HG02981 (cell line): ENCODE measurements around the gene PPFIBP2.
A peak's percentile ranks its signal among the peaks of the same experiment; 100 is the strongest.

Source experiments
- ATAC-seq: cut with Tn5 transposase; IDR thresholded peaks from one replicate; pipeline ENCODE4 v1.9.1; 2021; ENCODE audit warnings: mild to moderate bottlenecking, moderate library complexity; ENCODE audit not compliant: unreplicated experiment

PPFIBP2 gene

DNA sequence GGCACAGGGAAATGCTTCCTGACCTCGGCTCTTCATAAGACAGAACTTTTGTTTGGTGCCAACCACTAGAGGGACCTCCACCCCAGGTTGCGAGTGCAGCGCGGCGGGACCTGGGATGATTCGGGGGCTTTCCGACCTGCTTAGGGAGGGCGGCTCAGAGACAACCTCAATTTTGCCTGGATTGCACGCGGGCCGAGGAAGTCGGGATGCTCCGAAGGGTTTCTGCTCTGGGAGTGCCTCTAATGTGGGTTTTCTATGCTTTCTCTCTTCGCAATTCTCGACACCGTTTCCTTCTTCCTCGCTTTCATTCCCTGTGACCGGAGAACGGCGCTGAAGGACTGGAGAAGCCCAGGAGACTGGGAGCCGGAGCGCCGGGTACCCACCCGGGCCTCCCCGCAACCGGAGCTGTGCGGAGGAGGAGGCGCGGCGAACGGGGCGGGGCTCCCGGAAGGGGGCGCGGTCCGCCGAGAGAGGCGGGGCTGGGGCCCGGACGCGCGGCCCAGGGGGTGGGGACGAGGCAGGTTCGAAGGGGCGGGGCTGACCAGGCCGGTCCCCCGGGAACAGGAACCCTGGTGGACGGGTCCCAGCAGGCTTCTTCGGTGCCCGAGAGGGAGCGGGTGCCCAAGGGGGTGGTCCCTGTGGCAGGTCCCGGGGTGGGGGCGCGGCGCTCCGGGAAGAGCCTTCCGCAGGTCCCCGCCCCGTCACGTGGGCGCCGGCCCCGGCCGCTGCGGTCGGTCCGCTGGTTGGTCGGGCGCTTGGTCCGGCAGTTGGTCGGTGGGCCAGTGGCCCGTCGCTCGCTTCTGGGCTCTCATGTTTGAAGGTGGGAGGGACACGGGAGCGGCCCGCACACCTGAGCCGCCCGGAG, at the start of gene PPFIBP2:
Gene PPFIBP2, plus strand, starts transcription at position 766 of the 865 bp plus-strand sequence. CDS start 35,477 bp downstream, outside the sequence.
- peak; percentile 67 for ATAC-seq

- ATAC-seq, result peak; percentile 77
Observed at GRCh38 chr11:7467652-7468051, 46.1 kb upstream of the PPFIBP2 start.

DNA sequence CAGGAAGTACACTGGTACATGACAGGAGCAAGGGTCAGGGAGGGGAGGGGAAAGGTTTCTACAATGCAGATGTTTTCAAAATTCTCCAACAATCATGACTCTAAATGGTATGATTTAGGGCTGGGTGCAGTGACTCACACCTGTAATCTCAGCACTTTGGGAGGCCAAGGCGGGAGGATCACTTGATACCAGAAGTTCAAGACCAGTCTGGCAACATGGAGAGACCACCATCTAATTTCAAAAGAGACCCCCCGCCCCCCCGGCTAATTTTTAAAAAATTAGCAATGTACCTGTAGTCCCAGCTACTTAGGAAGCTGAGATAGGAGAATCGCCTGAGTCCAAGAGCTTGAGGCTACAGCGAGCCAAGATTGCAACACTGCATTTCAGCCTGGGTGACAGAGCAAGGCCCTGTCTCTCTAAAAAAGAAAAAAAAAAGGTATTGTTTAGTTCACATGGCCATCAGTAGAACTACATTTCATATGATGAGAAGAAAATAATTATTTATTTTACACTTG, 44.4 kb upstream of the PPFIBP2 start:
- no peak for ATAC-seq

DNA sequence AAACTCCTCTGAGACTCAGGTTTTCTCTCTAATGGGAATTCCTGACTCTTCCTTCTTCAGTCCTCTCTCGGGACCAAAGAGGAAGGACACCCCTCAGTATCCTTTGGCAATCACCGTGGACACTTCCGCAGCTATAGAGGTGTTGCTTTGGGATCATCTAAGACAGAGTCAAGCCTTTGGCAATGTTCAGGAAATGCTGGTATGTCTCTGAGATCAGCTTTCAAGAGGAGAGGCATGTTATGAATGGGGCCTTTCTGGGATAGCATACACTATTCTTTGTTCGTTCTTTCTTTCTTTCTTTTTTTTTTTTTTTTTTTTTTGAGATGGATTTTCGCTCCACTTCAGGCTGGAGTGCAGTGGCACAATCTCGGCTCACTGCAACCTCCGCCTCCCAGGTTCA, 42.7 kb upstream of the PPFIBP2 start:
- ATAC-seq, result no peak

DNA sequence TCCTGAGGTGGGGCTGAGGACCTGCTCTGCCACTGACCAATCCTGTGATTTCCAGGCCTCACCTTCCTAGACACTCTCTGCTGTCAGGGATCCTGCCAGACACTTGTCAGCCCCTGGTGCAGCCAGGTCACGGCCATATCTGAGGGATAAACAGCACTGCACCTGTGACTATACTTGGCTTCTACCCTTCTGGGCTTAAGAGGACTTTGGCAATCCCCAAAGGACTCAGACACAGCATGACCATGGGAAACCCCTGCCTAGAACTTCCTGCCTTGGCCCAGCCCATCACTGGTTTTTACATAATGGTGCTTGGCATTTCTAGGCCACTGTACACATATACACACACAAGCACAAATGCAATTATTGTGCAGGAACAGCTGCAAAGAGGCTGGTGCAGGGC, 40.1 kb upstream of the PPFIBP2 start:
- peak; percentile 86 for ATAC-seq

DNA sequence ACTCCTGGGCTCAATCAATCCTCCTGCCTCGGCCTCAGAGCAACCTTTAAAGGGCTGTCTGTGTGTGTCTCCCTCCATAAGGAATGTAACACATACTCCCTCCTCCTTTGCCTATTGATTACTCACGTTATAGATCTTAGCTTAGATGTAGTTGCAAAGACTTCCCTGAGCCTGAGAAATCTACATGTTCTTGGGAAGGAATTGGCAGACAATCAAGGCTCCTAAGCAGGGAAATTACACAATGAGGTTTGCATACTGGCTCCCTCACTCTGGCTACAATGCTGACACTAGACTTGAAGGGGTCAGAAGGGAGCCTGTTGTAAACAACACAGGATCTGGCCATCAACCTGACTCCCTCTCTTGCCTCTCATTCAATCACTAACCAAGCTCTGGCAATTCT, 33.7 kb upstream of the PPFIBP2 start:
- no peak for ATAC-seq

- ATAC-seq, result no peak
Observed at GRCh38 chr11:7484131-7484530, 29.7 kb upstream of the PPFIBP2 start.

DNA sequence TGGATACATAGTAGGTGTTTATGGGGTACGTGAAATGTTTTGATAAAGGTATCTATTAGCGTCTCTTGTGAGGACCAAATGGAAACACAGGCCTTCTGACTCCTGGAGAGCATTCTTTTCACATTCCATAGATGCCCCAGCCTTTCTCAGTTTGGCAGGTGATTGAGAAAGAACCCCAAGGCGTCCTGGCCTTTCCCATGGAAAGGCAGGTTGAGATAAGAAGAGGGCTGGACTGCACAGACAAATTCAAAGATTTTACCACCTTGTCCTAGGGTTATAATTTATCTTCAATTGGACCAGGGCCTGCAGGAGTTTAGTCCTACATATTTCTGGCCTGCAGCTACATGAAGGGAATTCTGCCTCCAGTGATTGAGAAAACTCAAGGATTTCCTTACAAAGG, 29.2 kb upstream of the PPFIBP2 start:
- ATAC-seq, result no peak

DNA sequence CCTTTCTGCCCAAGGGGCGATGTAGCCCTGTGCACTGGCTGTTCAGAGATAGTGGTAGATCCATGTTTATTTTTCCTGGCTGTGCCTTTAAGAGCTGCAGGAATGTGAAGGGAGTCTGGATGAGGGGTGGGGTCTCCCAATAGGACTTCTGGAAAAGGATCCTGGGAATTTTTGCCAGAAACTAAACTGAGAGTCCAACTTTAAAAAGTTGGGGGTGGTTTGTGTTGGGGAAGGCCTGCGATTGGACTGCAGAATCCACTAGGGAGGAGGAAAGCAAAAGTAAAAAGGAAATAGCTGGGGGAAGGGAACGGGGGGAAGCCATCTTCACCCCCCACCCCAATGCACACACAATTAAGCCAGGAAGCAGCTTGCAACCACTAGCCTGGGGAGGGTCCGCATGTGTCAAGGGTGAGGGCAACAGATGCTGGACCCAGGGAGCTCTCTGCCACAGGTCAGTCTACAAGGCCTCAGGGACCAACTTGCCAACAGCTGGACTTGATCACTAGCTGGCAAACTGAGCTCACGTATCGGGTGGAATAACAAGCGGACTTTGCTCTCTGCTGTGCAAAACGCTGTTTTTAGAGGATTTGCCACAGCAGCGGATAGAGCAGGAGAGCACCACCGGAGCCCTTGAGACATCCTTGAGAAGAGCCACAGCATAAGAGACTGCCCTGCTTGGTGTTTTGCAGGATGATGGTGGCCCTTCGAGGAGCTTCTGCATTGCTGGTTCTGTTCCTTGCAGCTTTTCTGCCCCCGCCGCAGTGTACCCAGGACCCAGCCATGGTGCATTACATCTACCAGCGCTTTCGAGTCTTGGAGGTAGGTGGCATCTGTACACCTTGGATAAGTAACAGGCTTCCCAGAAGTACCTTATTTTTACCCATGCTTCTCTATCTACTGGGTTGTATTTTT, 28.4 kb upstream of the PPFIBP2 start, which contains the start of gene OLFML1:
Gene OLFML1, plus strand, starts transcription at position 321 of the 912 bp plus-strand sequence. Its CDS starts 370 bp downstream, at position 691.
- no peak for ATAC-seq

- no peak for ATAC-seq
Observed at GRCh38 chr11:7486098-7486780, 27.6 kb upstream of the PPFIBP2 start.

DNA sequence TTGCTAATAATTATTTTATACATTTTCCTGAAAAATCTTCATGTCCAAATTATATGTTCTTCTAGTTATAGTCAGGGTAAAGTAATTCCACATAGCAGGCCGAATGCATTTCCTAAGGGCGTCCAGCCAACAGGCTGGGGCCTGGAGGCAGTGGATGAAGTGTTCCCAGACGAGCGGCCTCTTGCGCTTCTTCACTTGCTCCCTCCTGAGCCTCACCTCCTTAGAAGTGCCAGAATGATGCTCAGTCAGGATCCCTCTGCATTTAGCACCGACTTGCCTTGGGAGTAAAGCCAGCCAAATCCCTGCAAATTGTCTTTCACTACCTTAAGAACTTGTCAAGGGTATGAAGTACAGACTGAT, 27.0 kb upstream of the PPFIBP2 start:
- no peak for ATAC-seq

DNA sequence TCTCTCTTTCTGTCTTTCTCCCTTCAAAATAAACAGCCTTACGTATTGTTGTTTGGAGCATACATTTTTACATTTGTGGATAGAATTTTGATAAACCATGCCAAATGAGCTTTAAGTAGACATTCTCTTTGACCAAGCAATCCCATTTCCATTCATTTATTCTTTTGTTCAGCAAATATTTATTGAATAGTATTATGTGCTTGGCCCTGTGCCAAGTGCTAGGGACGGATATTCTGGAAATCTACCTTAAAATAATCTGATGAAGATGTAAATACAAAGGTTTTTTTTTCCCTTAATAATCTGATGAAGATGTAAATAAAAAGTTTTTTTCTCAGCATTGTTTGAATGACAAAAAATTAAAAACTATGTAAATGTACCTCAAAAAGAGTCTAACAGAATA, 26.4 kb upstream of the PPFIBP2 start:
- ATAC-seq, result no peak

DNA sequence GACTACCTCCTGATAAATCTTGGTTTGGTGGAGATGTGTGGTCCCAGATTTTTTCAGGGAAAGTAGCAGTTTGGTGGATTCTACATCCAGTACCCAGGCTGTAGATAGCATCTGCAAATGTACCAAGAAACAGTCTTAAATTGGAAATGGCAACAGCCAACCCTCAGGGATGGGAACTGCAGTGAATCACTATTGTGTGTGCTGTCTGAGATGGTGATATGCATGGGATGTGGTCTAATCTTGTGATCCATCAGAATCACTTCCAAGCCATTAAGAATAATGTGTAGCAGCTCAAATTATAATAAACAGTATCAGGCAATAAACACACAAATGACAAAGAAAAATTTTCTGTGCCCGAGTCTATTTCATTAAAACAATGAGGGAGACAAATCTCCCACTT, 25.1 kb upstream of the PPFIBP2 start:
- no peak for ATAC-seq

DNA sequence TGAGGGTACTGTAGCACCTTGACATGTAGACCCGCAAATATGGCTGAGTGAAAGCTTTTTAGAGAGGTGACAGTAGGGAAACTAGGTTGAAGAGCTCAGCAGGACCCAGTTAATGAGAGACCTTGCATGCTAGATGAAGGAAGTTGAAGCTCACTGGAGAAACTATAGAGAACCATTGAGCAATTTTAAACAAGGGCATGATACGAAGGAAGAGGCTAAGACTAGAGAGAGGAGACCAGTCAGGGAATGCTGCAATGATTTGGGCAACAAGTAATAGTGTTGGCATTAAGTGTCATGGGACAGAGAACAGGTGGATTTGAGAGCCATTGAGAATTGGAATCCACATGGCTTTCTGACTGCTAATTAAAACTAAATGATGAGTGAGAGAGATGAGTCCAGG, 24.4 kb upstream of the PPFIBP2 start:
- no peak for ATAC-seq

GRCh38 chr11:7490054-7490453, 23.7 kb upstream of the PPFIBP2 start:
- no peak for ATAC-seq

- no peak for ATAC-seq
Observed at GRCh38 chr11:7490535-7490934, 23.3 kb upstream of the PPFIBP2 start.

DNA sequence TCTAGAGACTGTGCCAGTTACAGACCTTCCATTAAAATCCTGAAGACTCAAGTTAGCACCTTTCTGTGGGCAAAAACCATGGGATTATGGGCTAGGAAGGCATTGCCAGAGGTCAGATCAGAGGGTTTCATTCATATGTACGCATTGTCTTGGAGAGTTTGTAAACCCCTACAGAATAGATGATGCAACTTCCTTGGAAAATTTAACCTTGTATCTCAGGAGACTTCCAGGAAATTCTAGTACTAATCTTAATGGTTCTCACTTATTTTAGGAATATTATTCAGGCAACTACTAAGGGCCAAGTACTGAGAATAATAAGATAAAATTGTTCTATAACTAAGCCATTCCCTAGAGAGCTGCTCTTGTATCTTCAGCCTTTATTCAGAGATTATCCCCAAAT, 21.5 kb upstream of the PPFIBP2 start:
- no peak for ATAC-seq

DNA sequence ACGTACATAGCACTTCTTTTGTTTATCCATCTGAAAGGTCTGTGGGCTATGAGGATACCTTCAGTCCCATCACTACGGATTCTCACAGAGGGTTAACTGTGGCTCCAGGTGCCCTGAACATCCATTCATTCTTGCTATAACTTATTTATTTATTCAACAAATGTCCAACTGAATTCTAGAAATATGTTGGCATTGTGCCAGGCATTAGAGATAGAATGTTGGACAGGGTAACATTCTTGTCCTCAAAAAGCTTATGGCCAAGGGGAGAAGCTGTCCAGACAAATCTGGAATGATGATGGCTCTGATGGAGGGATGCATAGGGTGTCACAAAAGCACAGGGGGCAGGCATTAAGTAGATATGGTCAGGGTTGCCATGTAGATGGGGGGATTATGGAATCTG, 20.1 kb upstream of the PPFIBP2 start:
- no peak for ATAC-seq

DNA sequence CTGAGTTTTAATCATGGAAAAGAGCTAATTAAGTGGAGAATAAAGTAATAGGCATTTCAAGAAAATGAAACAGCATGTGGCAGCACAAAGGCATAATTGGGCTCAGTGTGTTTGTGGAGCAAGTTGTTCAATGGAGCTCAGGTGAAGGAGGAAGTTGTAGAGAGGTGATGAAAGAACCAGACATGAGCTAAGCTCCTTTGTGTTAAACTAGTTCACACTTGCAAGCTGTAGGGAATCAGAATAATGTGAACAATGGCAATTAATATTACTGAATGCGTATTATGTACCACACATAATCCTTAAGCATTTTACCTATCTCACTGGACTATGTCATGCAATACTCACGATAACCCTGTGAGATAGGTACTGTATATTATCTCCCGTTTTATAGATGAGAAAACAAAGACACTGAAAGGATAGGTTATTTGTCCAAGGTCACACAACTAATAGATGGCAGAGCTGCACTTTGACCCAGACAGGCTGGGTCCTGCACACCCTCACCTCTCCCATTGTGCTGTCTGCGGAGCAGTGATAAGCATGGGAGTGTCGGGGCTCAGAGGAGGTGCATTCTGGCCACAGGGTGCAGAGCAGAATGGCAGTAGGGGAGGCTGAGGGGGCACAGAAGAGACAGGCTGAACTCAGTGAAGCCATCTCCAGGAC, 19.6 kb upstream of the PPFIBP2 start:
- no peak for ATAC-seq

DNA sequence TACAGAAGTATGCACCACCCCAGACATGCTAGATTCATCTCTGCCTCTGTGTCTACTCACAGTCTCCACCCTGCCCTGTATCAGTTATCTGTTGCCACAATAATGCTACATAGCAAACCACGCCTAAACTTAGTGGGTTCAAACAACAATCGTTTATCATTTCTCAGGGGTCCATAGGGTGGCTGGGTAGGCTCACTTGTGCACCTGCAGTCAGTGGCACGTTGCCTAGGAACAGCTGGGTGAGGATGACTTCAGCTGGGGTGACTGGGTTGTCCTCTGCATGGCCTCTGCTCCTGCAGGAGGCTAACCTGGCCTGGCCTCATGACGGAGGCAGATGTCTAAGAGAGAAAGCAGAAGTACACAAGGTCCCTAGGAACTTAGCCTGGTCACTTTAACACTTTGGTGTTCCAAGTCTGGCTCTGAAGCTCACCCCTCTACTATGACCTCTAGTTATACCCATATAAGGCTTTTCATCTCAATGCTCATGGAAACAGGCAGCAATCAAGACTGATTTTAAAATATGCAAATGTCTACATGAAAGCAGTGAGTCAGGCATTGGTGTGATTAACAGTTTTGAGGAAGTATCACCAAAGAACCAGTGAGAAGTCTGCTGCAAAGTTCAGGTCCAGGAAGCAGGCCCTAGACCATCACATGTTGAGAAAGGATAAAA, 17.8 kb upstream of the PPFIBP2 start:
- ATAC-seq, result peak; percentile 92
